ENCODE data around the gene USP48. TPM values are rescaled to one million over a fixed set of nuclear protein-coding genes. Genes with fewer than 3 reads are reported as not detected.

Gene USP48
- total and polyA plus RNA-seq, 5 experiments from 2014 or later, result 25.8 to 95.5 (median 30.0) TPM

- DNase-seq (no peak), ATAC-seq (no peak)
- Mint-ChIP-seq H3K9me3 (no peaks in the 10 kb centered on the region), H3K36me3 (no peaks in the 10 kb centered on the region), H3K27ac (no peak overlapping the region), H3K27me3 (peaks cover 0 to 4% (median 0%) of the 10 kb centered on the region in 5 donors), H3K4me3 (no peak overlapping the region), H3K4me1 (no peaks in the 10 kb centered on the region)
- POLR2A ChIA-PET, result no interaction called here
Observed at GRCh38 chr1:21823980-21824702, 41.2 kb upstream of the USP48 start.

GRCh38 chr1:21823206-21823979 lies 40.4 kb upstream of the USP48 start:
- POLR2A ChIA-PET, result no interaction called here
- Mint-ChIP-seq H3K9me3 (no peaks in the 10 kb centered on the region), H3K27me3 (peaks cover 0 to 4% (median 0%) of the 10 kb centered on the region in 5 donors), H3K36me3 (no peaks in the 10 kb centered on the region), H3K4me1 (peaks cover 2 to 5% (median 3%) of the 10 kb centered on the region in 4 donors), H3K27ac (no peak overlapping the region), H3K4me3 (no peak overlapping the region)
- no peak for DNase-seq
- no peak for ATAC-seq

GRCh38 chr1:21822349-21822748 lies 39.4 kb upstream of the USP48 start:
- H3K27me3 Mint-ChIP-seq, result peaks cover 0 to 4% (median 0%) of the 10 kb centered on the region in 5 donors
- ATAC-seq, result no peak
- POLR2A ChIA-PET, result no interaction called here
- H3K9me3 Mint-ChIP-seq, result no peaks in the 10 kb centered on the region
- no peaks in the 10 kb centered on the region for H3K36me3 Mint-ChIP-seq
- H3K27ac Mint-ChIP-seq, result peak overlapping the region in 1 of 10 donors; percentile 43
- H3K4me3 Mint-ChIP-seq, result no peak overlapping the region
- peaks cover 2 to 6% (median 4%) of the 10 kb centered on the region in 4 donors for H3K4me1 Mint-ChIP-seq
- no peak for DNase-seq

- no peaks in the 10 kb centered on the region for H3K9me3 Mint-ChIP-seq
- H3K36me3 Mint-ChIP-seq, result no peaks in the 10 kb centered on the region
- peaks cover 0 to 4% (median 0%) of the 10 kb centered on the region in 5 donors for H3K27me3 Mint-ChIP-seq
- peaks cover 2 to 6% (median 4%) of the 10 kb centered on the region in 4 donors for H3K4me1 Mint-ChIP-seq
- no peak for ATAC-seq
- DNase-seq, result no peak
- POLR2A ChIA-PET, result no interaction called here
- no peak overlapping the region for H3K27ac Mint-ChIP-seq
- no peak overlapping the region for H3K4me3 Mint-ChIP-seq
Observed at GRCh38 chr1:21821385-21822019, 38.6 kb upstream of the USP48 start.

GRCh38 chr1:21820597-21821232 lies 37.8 kb upstream of the USP48 start:
- no peak for ATAC-seq
- peaks cover 2 to 6% (median 5%) of the 10 kb centered on the region in 4 donors for H3K4me1 Mint-ChIP-seq
- H3K36me3 Mint-ChIP-seq, result no peaks in the 10 kb centered on the region
- POLR2A ChIA-PET, result no interaction called here
- no peak overlapping the region for H3K4me3 Mint-ChIP-seq
- H3K9me3 Mint-ChIP-seq, result no peaks in the 10 kb centered on the region
- H3K27me3 Mint-ChIP-seq, result peaks cover 0 to 4% (median 0%) of the 10 kb centered on the region in 5 donors
- no peak for DNase-seq
- H3K27ac Mint-ChIP-seq, result peak overlapping the region in 1 of 10 donors; percentile 5

GRCh38 chr1:21818656-21819055 lies 35.7 kb upstream of the USP48 start:
- H3K36me3 Mint-ChIP-seq, result no peaks in the 10 kb centered on the region
- ATAC-seq (peak in 1 of 2 donors; percentile 61), DNase-seq (peak in 5 of 10 donors; percentile 6 to 35 (median 23))
- H3K27me3 Mint-ChIP-seq, result peaks cover 0 to 5% (median 3%) of the 10 kb centered on the region in 5 donors
- H3K4me1 Mint-ChIP-seq, result peaks cover 5 to 14% (median 10%) of the 10 kb centered on the region in 4 donors
- peak overlapping the region in 1 of 10 donors; percentile 73 for H3K27ac Mint-ChIP-seq
- no peak overlapping the region for H3K4me3 Mint-ChIP-seq
- H3K9me3 Mint-ChIP-seq, result peaks cover 0 to 2% (median 0%) of the 10 kb centered on the region in 9 donors
- POLR2A ChIA-PET, result no interaction called here

- peaks cover 0 to 2% (median 0%) of the 10 kb centered on the region in 9 donors for H3K9me3 Mint-ChIP-seq
- peak overlapping the region in 2 of 10 donors; percentile 4 to 16 for H3K4me3 Mint-ChIP-seq
- H3K27ac Mint-ChIP-seq, result peak overlapping the region in 1 of 10 donors; percentile 17
- DNase-seq (no peak), ATAC-seq (no peak)
- peaks cover 5 to 17% (median 10%) of the 10 kb centered on the region in 5 donors for H3K27me3 Mint-ChIP-seq
- H3K36me3 Mint-ChIP-seq, result no peaks in the 10 kb centered on the region
- POLR2A ChIA-PET, result no interaction called here
- peaks cover 5 to 14% (median 10%) of the 10 kb centered on the region in 4 donors for H3K4me1 Mint-ChIP-seq
Observed at GRCh38 chr1:21816602-21817302, 33.8 kb upstream of the USP48 start.

GRCh38 chr1:21815724-21816321 lies 32.9 kb upstream of the USP48 start:
- H3K27ac Mint-ChIP-seq, result no peak overlapping the region
- ATAC-seq, result no peak

GRCh38 chr1:21814981-21815582 lies 32.1 kb upstream of the USP48 start:
- Mint-ChIP-seq H3K9me3 (peaks cover 0 to 2% (median 0%) of the 10 kb centered on the region in 9 donors), H3K27ac (peak overlapping the region in 4 of 10 donors; percentile 9 to 74 (median 21)), H3K4me1 (peaks cover 5 to 14% (median 10%) of the 10 kb centered on the region in 4 donors), H3K36me3 (no peaks in the 10 kb centered on the region), H3K27me3 (peaks cover 8 to 24% (median 10%) of the 10 kb centered on the region in 5 donors), H3K4me3 (peak overlapping the region in 9 of 10 donors; percentile 51 to 87 (median 72))
- no peak for DNase-seq
- no peak for ATAC-seq
- POLR2A ChIA-PET, result no interaction called here

More at GRCh38 chr1:21815724-21816321, 32.9 kb upstream of the USP48 start:
- Mint-ChIP-seq H3K36me3 (no peaks in the 10 kb centered on the region), H3K4me3 (peak overlapping the region in 1 of 10 donors; percentile 2), H3K9me3 (peaks cover 0 to 2% (median 0%) of the 10 kb centered on the region in 9 donors), H3K27me3 (peaks cover 7 to 22% (median 10%) of the 10 kb centered on the region in 5 donors), H3K4me1 (peaks cover 5 to 14% (median 10%) of the 10 kb centered on the region in 4 donors)
- POLR2A ChIA-PET, result no interaction called here
- no peak for DNase-seq

- Mint-ChIP-seq H3K9me3 (peaks cover 0 to 2% (median 0%) of the 10 kb centered on the region in 9 donors), H3K27me3 (peaks cover 8 to 24% (median 10%) of the 10 kb centered on the region in 5 donors), H3K4me1 (peaks cover 5 to 14% (median 10%) of the 10 kb centered on the region in 4 donors), H3K27ac (peak overlapping the region in 2 of 10 donors; percentile 27 to 49), H3K36me3 (no peaks in the 10 kb centered on the region), H3K4me3 (peak overlapping the region; percentile 51 to 85 (median 72))
- DNase-seq (peak in 9 of 10 donors; percentile 2 to 43 (median 31)), ATAC-seq (peak; percentile 79 to 83)
- POLR2A ChIA-PET, result interaction anchor here (0.7 kb wide), 1 partner anchor 1596 kb away, joined by 3 read pairs; no protein-coding TSS in a partner anchor
Observed at GRCh38 chr1:21814241-21814918, 31.4 kb upstream of the USP48 start.

All from naive thymus-derived CD8-positive, alpha-beta T cell (primary cell).